ENCODE data around the gene SH3RF1.

The SH3RF1 gene

GRCh38 chr4:169060391-169061091 is 210.2 kb downstream of the SH3RF1 start:
- DNase-seq, result no peak

- DNase-seq, result no peak
Observed at GRCh38 chr4:169059306-169060211, 211.2 kb downstream of the SH3RF1 start.

- no peak for DNase-seq
Observed at GRCh38 chr4:169058312-169058711, 212.4 kb downstream of the SH3RF1 start.

GRCh38 chr4:169054879-169055278 is 215.9 kb downstream of the SH3RF1 start:
- DNase-seq, result no peak

GRCh38 chr4:169052594-169052945 is 218.2 kb downstream of the SH3RF1 start:
- DNase-seq, result no peak

- DNase-seq, result no peak
Observed at GRCh38 chr4:169051761-169052593, 218.8 kb downstream of the SH3RF1 start.

GRCh38 chr4:169050881-169051760 is 219.6 kb downstream of the SH3RF1 start:
- DNase-seq, result no peak

- DNase-seq, result no peak
Observed at GRCh38 chr4:169050284-169050683, 220.5 kb downstream of the SH3RF1 start.

- no peak for DNase-seq
Observed at GRCh38 chr4:169048868-169049414, 221.8 kb downstream of the SH3RF1 start.

- no peak for DNase-seq
Observed at GRCh38 chr4:169047956-169048355, 222.8 kb downstream of the SH3RF1 start.

GRCh38 chr4:169045862-169046584 is 224.7 kb downstream of the SH3RF1 start:
- DNase-seq, result no peak

- DNase-seq, result no peak
Observed at GRCh38 chr4:169044714-169045447, 225.9 kb downstream of the SH3RF1 start.
